GM18502 (cell line): ENCODE results near the gene ABTB2.

Source experiments
- ATAC-seq: cut with Tn5 transposase; IDR thresholded peaks from one replicate; pipeline ENCODE4 v1.9.1; 2021; ENCODE audit warnings: mild to moderate bottlenecking; ENCODE audit not compliant: unreplicated experiment, poor library complexity

Gene ABTB2

DNA sequence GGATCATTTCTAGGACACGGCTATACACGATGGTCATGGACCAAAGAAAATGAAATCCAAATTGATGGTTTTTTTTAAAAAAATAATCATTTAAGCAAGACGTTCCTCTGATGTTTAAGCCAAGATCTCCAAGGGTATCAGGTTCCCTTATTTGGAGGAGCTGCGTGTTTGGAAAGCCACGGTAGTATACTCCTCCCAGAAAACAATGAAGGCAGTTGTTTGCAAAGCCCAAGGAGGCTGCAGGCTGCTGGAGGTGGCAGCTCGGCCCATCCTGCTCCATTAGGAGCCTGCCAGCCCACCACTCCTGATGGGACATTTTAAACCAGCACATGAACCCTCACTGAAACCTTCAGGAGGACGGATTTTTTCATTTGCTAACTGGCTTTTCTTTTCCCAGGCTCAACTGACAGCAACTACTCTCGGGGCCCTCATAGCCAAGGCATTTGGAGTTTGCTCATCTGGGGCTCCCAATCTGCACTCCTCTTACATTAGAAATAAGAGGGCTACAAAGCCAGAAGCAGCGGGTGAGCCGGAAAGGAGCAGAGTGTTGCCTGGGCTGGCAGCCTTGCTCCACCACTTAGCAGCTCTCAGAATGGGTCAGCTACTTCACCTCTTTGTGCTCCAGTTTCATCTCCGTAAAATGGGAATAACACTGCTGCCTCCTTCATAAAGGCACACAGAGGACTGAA lies 58.4 kb downstream of the ABTB2 start:
- ATAC-seq, result no peak

DNA sequence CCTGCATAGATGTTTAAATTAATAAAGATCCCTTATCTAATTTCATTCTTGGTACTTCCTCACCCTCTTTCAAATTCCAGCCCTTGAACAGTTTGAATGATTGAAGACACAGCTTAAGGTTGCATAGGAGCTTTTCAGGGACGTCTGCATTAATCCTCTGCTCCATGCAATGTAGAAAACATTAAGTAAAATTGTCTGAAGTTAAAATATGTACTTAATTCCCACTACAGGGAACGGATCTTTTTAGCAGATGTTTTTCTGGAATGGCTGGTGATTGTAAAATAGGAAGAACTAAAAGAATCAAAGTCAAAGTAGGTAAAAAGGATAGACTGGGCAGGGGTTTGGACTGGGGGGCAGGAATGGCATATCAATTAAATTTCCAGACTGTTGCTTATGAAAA lies 58.9 kb downstream of the ABTB2 start:
- no peak for ATAC-seq

DNA sequence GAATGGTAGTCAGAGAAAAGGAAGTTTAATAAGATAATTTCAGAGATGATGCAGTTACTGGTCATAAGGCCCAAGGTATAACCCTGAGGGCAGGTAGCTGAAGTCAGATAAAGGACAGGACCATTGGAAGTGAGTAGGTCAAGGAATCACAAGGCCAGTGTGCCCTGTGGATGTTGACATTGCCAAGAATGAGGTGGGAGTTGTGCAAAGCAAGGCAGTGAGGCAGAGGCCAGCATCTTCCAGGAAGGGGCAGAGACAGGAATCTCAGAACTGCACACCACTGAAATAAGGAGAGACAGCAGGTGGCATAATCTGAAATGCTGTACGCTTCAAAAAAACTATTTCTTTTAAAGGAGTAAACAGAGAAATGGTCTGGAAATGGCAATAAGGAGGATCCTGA lies 61.4 kb downstream of the ABTB2 start:
- no peak for ATAC-seq

DNA sequence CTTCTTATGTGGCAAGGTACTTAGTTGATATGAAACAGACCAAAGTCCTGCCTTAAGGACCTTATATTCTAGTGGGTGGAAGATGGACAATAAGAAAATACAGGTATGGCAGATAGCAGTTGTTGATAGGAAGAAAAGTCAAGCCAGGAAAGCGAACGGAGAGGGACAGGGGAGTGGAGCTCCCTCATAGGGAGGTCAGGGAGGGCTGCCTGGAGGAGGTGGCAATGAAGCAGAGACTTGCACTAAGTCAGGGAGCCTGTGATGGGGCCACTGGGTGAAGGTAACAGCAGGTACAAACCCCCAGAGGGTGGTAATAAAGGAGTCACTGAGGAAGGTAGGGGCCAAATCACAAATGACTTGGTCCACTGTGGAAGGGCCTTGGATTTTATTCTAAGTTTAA lies 65.3 kb downstream of the ABTB2 start:
- no peak for ATAC-seq

DNA sequence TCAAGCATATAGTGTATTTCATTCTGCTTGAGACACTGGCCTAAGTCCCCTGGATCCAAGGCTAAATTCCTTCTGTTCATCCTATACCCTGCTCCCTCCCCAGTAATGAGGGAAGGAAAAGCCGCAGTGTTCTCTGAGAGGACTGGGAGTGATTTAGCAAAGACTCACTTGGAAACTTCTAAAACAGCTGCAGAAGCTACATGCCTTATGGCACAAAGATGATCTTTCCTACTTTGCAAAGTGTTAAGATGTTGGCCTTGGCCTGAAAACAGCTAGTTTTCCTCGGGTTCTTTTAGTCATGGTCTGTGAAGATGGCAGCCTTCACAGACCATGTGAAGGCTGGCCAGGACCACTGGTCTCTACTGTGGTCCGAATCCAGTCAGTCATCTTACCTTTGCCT lies 65.7 kb downstream of the ABTB2 start:
- no peak for ATAC-seq

DNA sequence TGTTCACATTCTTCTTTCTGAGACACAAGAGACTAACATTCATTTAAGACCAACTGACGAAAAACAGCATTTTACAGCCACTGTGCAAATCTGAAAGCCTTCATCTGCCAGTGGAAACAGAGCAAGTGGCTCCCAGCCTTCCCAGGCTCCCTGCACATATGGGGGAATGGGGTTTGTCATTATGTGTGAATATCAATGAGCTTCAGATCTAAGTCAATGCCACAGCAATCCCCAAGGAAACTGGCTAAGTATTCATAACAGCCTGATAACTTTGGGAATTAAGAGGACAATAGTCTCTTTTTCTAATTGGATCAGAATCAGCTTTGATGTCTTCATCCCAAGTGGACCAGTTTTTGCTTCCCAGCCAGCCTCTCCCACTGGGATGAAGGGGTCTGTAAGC lies 66.9 kb downstream of the ABTB2 start:
- no peak for ATAC-seq

DNA sequence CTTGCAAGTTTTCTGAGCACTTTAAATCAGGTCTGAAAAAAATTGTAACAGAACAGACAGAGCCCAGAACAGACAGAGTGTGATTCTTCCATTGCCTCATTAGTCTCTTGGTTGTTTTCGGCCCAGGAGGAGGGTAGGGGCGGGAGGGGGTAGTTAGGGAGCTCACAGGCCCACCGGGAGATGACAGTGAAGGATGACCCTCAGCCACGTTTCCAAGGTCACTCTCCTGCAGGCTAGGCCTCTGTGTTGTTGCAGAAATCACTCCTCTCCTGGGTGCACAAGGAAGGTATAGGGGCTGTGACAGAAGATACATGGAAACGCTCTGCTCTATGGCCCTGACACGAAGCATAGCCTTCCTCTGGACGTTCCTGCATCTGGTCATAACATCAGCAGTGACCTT lies 69.3 kb downstream of the ABTB2 start:
- no peak for ATAC-seq

DNA sequence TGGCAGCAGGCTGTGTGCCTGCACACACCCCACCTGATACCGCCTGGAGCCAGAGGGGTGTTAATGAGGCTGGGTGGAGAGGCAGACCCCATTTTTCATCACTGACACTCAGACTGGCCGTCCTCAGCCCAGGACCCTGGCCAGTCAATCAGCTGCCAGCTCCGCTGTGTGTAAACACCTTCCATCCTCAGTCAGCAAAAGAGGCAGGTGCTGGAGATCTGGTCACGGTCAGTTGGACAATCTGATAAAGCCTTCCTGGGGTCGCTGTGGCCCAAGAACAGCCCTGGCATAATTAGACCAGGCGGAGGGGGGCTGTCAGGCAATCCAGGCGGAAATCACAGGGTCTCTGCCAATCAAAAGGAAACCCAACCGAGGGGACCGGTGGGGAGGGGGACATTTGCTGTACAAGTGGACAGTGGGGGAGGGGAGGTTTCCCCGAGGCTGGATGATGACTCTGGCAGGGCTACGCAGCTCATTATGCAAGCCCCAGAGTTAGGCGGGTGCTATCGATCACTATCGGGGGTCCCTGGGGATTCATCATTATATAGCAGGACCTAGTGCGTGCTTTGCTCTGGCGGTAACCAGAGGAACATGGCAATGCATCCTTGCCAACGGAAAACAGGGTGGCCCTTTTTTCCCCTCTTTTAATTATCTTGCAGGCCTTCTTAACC lies 72.9 kb downstream of the ABTB2 start:
- ATAC-seq, result no peak

DNA sequence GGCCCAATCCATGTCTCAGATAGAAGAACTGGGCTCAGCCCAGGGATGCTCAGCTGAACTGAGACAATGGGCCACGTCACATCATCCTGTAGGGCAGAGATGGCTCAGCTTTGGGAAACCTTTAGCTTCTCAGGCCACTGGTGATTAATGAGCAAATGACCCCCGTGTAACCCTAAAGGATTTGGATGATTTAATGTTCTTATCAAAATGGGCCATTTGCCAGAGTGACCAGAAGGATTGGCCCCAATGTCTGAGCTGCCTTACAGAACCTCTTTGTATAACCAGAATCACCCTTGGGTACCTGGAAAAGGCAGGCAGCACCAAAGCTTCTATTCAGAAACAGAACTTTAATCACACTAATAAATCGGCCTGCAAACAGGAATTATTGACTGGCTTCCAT lies 73.7 kb downstream of the ABTB2 start:
- no peak for ATAC-seq

DNA sequence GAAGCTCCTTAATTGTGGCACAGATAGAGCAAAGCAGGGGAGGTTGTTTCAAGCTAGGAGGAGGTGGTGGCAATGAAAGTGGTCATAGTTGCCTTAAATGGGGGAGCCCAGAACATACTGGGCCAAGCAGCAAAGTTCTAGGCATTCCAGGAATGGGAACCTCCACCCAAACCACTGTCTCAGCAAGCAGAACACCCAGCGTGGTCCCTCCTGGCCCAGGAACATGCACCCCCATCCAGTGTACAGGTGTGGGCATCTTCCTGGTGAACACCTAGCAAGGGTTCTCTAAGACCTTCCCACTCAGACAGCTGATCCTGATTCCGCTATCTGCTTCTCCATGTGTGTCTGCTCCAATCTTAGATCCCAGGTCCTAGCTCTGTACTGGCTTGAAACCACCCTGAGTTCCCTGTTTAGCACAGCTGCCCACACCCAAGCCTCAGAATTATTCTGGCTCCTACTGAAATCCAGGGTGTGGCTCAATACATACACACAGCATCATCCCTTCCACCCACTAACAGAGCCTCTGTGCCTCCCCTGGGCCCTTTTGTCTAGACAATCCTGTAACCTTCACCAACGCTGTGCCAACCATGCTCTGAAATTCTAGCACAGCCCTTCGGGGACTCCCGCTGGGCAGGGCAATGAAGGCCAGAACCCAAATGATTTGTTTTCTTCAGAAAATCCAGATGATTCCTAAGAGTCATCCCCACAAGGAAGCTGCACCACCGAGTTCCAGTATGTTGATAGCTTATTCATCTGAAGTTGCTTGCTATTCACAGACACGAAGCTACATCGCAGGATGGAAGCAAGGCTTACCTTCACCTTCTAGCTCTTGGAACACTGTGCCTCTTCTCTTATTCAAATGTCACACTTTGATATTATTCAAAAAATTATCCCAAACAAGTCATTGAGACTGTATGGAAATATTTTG lies 76.6 kb downstream of the ABTB2 start:
- ATAC-seq, result no peak

DNA sequence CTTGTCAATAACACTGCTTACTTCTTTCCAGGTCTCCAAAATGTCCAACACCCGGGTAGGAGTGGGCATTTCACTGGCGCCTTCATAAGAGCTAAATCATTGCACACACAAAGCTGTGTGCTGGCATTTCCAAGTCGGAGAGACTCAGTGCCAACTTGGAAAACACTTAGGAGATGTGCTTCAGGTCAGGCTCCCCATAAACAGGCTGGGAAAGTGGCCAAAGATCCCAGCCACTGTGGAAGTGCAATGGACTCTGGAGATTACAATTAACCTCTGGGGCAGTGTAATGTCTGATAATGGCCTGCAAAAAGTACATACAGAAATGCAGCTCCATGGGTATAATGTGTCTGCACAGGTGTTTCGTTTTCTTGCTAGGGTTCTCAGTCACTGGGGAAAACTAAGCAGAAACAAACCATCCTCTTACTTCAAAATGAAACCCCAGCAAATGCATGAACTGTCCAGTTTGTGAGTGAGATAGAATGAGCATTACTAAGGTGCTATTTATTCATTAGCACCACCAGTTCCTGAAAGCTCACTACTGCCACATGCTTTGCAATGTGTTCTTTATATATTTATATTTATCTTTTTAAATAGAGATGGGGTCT lies 79.0 kb downstream of the ABTB2 start:
- no peak for ATAC-seq

DNA sequence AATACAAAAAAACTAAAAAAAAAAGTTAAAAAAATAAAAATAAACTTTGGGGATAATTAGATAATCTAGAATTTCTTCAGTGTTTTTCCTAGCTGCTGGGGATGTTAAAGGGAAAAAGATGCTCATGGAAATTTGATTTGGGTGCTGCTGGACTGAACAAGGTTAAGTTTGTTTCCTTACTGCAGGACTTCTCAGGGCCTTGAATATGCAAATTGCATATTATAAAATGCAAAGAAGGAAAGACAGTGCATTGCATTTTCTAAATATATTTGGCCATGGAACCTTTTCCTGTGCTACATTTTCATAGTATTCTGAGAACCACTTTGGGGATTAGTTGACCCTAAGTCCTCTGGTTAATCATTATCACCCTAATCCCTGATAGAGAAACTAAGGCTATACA lies 79.6 kb downstream of the ABTB2 start:
- ATAC-seq, result no peak

DNA sequence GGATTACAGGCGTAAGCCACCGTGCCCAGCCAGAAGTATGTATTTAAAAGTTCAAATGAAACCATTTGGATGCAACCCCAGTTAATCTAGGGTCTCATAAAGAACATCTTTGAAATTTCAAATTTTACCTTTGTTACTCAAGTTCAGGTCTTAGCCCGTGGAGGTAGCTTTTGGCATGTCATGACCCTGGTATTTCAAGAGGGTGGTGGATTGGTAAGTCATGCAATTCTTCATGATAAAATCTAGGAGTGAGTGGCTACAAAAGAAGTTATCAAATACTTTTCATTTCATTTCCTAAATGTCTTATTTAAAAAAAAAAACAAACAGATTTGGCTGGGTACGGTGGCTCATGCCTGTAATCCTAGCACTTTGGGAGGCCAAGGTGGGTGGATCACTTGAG lies 80.6 kb downstream of the ABTB2 start:
- ATAC-seq, result no peak

DNA sequence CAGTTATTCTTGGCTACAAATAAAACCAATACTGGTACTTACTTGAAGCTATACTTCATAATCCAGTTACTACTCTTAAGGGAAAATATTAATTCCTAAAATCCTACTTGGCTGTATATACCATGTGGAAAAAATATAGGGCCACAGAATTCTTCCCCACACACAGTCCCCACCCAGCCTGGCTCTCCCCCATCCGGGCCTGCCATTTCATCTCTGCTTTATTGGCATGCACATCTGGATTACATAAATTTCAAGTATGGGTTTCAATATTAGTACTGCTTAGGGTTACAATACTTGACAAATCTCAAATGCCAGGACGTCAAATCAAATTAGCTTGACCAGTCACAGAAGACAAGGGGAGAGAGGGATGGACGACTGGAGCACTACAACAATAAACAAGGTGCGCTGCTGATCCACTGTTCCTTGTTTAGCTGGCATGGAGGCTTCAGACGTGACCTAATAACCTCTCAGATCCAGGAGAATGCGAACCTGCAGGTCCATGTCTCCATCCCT lies 81.4 kb downstream of the ABTB2 start:
- ATAC-seq, result no peak

DNA sequence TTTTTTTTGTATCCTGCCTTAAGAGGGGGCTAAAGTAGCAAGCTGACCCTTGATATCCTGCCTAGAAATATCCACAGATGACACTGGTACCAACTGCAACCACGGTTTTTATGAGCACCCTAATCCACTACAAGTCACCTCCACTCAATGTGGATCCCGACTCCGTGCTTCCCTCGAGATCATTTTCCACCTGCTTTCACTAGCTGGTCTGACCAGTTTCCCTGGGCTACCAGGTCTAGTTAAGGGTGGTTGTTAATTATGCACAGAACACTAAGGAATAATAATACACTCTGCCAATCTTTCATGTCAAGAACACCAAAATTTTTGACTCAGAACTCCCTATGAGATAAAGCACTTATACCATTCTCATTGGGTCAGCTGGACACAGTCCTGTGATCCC lies 82.3 kb downstream of the ABTB2 start:
- no peak for ATAC-seq

DNA sequence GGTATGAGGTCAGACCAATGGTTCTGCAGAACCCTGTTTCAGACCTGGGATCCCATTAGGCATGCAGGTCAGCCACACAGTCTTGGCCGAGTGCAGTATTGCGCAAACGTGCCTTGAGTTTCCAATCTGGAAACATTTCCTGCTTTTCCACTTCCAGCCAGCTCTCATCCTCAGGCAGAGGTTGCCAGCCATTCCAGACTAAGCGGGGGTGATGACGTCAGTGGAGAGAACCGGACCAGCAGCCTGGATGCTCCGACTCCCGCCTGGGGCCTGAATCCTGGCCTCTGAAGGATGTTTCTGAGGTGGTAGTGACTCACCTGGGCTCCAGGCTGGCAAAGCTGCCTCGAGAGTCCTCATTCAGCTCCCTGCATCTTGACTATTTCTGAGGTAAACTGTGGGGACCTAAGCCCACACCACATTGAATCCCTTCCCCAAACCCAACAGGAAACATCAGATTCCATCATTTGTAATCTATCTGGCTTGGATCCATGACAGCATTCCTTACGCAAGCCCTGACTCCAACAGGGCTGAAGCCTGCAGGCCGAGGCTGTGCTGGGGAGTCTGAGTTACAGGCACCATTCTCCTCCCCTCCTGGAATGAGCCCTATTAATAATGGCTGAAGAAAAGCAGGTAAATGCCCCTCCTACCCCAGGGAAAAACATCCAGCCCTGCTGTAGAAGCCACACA lies 83.0 kb downstream of the ABTB2 start:
- ATAC-seq, result no peak

DNA sequence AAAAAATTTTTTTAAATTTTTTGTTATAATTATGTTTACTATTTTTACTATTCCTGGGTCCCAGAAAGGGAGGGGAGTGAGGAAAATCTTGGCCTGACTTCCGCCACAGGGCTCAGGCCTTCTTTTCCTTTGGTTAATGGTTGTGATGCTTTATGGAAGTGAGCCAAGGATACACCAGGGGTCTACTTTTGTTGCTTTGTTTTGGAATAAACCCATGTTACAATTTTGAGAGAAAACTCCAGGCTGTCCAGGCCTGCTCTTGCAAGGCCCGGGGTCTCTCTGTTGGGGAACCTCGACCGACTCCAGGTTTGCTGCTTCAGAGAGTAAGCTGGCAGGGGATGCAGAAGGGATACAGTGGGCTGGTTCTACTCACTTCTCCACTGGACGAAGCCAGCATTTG lies 84.7 kb downstream of the ABTB2 start:
- ATAC-seq, result no peak

DNA sequence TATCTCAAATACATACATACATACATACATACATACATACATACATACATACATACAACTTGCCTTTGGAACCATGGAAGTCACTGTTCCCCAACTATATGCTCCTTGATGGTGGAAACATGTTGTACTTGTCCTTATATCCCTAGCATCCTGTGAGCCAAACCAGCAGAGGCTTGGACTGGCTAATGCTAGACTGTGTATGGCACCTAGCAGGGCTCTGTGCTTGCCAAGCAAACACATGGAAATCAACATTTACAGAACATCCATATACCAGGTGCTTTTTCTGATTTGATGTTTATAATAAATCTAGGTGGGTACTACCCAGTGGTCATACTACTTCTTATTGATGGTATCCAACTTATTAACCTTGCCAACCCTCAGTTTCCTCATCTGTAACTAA lies 86.1 kb downstream of the ABTB2 start:
- no peak for ATAC-seq

DNA sequence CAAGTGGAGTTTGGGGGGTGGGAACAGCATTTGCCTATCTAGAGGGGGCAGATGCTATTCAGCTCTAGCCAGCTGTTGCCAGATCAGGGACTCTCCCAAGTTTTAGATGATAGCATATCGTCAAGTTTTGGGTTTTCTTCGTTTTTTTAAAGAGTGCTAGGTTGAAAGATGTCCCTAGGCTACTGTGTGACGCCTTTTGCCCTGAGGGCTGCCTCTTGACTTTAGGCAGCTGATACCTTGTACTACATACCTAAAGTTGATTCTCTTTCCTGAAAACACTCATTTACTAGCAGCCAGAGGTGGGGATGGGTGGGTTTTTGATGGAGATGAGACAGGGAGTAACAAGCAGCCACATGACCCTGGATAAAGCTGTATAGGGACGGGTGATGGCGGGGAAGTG lies 87.1 kb downstream of the ABTB2 start:
- ATAC-seq, result no peak

DNA sequence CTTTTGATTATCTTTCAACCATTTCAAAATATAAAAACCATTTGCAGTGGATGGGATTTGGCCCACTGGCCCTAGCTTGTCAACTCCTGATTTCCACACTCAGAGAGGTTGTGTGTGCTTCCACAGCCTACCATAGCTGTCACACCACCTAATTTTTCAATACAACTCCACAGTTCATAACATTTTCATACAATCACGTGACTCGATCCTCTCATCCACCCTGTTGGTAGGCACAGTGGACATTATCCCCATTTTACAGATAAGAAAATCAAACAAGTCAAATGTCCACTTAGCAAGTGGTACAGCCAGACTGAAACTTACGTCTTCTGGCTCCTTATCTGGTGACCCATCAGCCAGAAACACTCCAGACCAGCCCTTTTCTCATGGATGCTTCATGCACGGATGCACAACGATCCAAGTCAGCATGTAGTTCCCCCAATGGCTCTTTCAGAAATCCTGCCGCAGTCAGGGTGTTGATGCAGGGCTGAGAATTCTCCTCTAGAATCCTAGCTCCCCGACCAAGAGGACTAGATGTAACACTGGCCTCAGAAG lies 88.0 kb downstream of the ABTB2 start:
- no peak for ATAC-seq
